Osteoblast (primary cell): ENCODE data around the gene TIMP1. TPM values are rescaled to one million over a fixed set of nuclear protein-coding genes. Genes with fewer than 3 reads are reported as not detected.

Experiments used
- small RNA-seq: library from RNA; depleted of rRNA; stranded (forward); fragments of <200 nt; gene quantifications from one replicate; pipeline ENCODE3, GENCODE V24; 2012
- total RNA-seq: library from RNA; depleted of rRNA; stranded (reverse); fragments of >200 nt; gene quantifications from 2 replicates; pipeline ENCODE4 v1.2.3, GENCODE V29; 2012

TIMP1 gene
- total RNA-seq, 1 donor: 904 TPM

Small RNAs within 50 kb of the gene (small RNA-seq; reads per million reads assigned to genes)
- gene MIR4769: not detected

Other genes with a start within 250 kb of the TIMP1 start
- under 0.01 TPM in 1 of 2 replicates, not detected in the other for gene ZNF157, start 211.9 kb upstream of the TIMP1 start, total RNA-seq
- gene ZNF41, start 99.2 kb upstream of the TIMP1 start, total RNA-seq: 9.0 and 9.1 TPM in 2 replicates
- 18.9 and 21.0 TPM in 2 replicates for gene ARAF, start 21.2 kb upstream of the TIMP1 start, total RNA-seq
- gene SYN1, start 37.4 kb downstream of the TIMP1 start, total RNA-seq: under 0.01 TPM in 2 replicates
- 0.29 and 0.36 TPM in 2 replicates for gene CFP, start 47.5 kb downstream of the TIMP1 start, total RNA-seq
- 36.2 and 37.6 TPM in 2 replicates for gene ELK1, start 68.1 kb downstream of the TIMP1 start, total RNA-seq
- gene UXT, start 76.7 kb downstream of the TIMP1 start, total RNA-seq: 93.4 and 94.9 TPM in 2 replicates